Suprapubic skin (tissue), 4 donors: ENCODE data around the gene MEIKIN.

ENCODE experiments used
- EP300 ChIP-seq: sonication (generic); formaldehyde crosslinking; IDR thresholded peaks from one replicate; pipeline ENCODE4 v1.6.1; 2017; ENCODE audit warnings: antibody characterized with exemption
- POLR2A ChIP-seq, 2 donors: fragments of 450-650 bp; IDR thresholded peaks; one replicate each; pipeline ENCODE4 v1.6.1; 2017; ENCODE audit warnings: antibody characterized with exemption in 2 of 2, mild to moderate bottlenecking in 2 of 2, moderate library complexity in 2 of 2
- POLR2AphosphoS5 ChIP-seq, 3 donors: sonication (generic); formaldehyde crosslinking; IDR thresholded peaks; one replicate each; pipeline ENCODE4 v1.6.1; 2017; ENCODE audit warnings: antibody characterized with exemption in 3 of 3
- TF ChIP-seq, protein P1 (sequence below), 2 donors: fragments of 200-600 bp in 1 of 2; fragments of 450-650 bp in 1 of 2; sonication (generic) in 1 of 2; IDR thresholded peaks; one replicate each; pipeline ENCODE4 v1.5.1; 2016 to 2019; ENCODE audit warnings: antibody characterized with exemption in 2 of 2, mild to moderate bottlenecking in 1 of 2, moderate library complexity in 1 of 2

DNA sequence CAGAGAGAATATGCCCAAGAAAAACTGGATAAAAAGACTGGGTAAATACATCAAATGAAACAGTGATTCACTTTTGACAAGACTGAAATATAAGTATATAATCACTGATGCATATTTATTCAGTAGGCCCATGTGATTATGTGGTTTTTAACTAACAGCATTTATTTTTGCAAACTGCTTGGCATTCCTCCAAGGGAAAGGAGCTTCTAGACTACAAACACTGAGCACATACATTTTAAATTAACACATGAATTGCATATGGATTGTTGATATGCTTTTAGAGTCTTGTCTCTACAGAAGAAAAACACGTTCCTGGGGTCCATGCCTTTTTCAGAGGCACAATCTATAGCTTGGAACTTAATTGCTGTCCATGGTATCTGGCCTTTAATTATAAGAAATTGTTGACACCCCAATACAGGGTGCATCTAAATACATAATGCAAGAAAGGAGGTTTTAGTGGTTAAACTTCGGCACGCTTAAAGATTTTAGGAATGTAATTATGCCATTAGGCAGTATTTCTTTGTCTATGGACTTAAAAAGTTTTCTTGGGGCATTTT, 6.9 kb upstream of the MEIKIN start:
- TF ChIP-seq, protein P1, sequence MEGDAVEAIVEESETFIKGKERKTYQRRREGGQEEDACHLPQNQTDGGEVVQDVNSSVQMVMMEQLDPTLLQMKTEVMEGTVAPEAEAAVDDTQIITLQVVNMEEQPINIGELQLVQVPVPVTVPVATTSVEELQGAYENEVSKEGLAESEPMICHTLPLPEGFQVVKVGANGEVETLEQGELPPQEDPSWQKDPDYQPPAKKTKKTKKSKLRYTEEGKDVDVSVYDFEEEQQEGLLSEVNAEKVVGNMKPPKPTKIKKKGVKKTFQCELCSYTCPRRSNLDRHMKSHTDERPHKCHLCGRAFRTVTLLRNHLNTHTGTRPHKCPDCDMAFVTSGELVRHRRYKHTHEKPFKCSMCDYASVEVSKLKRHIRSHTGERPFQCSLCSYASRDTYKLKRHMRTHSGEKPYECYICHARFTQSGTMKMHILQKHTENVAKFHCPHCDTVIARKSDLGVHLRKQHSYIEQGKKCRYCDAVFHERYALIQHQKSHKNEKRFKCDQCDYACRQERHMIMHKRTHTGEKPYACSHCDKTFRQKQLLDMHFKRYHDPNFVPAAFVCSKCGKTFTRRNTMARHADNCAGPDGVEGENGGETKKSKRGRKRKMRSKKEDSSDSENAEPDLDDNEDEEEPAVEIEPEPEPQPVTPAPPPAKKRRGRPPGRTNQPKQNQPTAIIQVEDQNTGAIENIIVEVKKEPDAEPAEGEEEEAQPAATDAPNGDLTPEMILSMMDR (IDR thresholded peaks at IDR 0.05), result no peak
- TF ChIP-seq POLR2AphosphoS5 (IDR thresholded peaks at IDR 0.05) (no peak), POLR2A (IDR thresholded peaks at IDR 0.05) (no peak), EP300 (no peak)
